Hematopoietic multipotent progenitor cell treated with erythropoietin and hydrocortisone succinate and interleukin-3 and kit ligand, for 15 days (in vitro differentiated cells): ENCODE data around the gene GNL3.
"Not testable (repeated sequence)": the region's sequence is repeated elsewhere in the genome, so short reads cannot be mapped to it uniquely, and the experiment has no call there.

ENCODE experiments used
- DNase-seq: peaks from one replicate; pipeline ENCODE4 v3.0.0-alpha.2; 2015; ENCODE audit warnings: low spot score

GNL3 gene, protein sequence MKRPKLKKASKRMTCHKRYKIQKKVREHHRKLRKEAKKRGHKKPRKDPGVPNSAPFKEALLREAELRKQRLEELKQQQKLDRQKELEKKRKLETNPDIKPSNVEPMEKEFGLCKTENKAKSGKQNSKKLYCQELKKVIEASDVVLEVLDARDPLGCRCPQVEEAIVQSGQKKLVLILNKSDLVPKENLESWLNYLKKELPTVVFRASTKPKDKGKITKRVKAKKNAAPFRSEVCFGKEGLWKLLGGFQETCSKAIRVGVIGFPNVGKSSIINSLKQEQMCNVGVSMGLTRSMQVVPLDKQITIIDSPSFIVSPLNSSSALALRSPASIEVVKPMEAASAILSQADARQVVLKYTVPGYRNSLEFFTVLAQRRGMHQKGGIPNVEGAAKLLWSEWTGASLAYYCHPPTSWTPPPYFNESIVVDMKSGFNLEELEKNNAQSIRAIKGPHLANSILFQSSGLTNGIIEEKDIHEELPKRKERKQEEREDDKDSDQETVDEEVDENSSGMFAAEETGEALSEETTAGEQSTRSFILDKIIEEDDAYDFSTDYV

DNA sequence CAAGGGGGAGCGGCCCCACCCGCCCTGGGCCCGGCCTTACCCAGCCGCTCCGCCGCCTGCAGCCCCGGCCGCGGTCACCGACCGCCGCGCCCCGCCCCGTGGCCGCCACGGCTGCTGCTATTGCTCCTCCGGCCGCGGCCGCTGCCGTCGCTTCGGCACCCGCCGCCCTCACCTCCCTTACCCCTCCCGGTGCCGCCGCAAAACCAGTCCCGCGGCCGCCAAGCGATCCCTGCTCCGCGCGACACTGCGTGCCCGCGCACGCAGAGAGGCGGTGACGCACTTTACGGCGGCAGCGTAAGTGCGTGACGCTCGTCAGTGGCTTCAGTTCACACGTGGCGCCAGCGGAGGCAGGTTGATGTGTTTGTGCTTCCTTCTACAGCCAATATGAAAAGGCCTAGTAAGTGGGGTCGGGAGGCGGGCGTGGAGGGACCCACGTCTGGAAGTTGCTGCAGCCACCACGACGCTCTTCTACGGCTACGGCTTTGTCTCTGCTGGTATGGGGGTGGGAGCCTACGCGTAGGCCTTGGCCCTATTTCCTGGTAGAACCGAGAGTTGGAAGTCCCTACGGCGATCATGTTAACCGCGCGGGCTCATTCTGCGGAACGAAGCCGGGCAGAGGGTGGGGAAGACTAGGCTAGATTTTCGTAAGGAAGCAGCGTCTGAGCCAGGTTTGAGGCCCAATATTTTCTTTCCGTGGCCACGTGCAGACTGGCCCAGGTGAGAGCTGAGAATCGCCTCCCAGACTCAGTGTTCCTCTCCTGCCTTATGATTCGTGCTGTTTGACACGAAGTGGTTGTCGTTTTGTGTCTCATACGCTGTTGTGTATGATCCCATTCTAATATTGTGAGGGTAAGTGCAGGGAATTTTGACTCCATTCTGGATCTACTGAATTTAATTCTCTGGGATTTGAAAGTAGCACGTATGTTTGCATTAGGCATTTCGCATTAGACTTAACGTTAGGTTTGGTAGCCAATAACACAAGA, at the start of gene GNL3, which contains the start of gene PBRM1:
Gene GNL3, plus strand, starts transcription at position 324 of the 983 bp plus-strand sequence. Its CDS starts 61 bp downstream, at position 385.
Gene PBRM1, minus strand, starts transcription at position 205 of the 983 bp plus-strand sequence.
- DNase-seq = peak; percentile 95

DNA sequence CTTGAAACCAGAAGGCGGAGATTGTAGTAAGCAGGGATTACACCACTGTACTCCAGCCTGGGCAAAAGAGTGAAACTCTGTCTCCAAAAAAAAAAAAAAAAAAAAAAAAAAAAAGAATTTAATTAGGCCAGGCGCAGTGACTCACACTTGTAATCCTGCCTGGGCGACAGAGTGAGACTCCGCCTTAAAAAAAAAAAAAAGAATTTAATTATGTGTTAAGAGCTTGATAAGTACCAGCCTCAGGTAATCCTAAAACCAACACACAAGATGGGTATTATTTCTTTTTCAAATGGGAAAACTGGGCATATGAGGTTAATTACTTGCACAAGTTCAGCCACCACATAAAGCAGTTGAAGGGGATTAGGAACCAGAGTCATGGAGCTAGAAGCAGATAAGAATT, 49.2 kb upstream of the GNL3 start:
- DNase-seq = peak; percentile 27

DNA sequence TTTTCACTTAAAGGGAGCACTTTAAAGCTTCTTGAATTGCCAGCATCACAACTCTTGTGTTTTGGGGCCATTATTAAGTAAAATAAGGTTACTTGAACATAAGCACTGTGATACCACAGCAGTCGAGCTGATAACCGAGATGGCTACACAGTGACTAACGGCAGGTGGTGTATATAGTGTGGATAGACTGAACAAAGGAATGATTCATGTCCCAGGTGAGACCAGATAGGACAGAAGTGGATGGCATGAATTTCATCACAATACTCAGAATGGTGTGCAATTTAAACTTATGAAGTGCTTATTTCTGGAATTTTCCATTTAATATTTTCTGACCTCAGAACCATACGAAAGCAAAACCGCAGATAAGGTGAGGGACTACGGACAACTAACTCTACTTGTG, 40.3 kb upstream of the GNL3 start:
- DNase-seq = no peak

DNA sequence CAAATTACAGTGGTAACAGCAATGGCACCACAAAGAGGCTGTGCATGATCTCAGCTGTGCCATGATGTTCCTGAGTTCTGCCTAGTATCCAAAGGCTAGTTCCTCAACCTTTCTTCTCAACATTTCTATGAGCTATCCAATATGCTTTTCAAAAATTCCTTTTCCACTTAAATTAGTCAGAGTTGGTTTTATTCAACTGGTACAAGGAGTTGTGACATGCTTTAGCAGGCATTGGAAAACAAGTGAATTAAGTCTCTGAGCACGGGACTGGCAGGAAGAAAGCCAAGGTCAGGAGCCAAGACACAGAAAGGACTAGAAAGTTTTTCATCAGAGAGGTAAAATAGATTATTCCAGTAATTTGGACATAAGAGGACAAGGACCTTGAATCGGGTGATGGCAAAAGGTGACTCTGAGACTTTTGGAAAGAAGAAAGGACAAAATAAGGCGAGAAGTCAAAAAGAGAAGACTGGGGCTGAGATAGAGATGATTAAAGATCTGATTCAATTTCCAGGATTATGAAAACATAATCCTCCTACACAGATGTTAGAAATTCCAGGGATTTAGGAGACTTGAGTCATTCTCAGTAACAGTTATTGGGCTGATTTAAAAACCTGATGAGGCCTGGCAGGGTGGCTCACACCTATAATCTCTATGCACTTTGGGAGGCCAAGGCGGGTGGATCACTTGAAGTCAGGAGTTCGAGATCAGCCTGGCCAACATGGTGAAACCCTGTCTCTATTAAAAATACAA, 36.2 kb upstream of the GNL3 start:
- no peak for DNase-seq

DNA sequence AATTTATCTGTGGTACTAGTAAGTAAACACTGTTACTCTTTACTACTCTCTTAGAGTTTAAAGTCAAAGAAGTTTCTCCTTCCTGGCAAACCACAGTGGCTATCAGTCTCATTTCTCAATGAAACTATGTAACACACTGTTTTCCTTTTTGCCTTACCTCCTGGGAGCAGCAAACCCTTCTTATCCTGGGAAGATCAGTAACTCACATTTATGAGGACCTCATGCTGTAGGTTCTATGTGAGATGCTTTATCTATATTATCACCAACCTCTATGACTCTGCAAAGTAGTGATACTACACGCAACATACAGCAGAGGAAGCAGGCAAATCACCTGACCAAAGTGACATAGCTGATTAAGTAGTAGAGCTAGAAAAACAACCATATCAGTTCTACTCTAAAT, 35.4 kb upstream of the GNL3 start:
- peak; percentile 43 for DNase-seq

DNA sequence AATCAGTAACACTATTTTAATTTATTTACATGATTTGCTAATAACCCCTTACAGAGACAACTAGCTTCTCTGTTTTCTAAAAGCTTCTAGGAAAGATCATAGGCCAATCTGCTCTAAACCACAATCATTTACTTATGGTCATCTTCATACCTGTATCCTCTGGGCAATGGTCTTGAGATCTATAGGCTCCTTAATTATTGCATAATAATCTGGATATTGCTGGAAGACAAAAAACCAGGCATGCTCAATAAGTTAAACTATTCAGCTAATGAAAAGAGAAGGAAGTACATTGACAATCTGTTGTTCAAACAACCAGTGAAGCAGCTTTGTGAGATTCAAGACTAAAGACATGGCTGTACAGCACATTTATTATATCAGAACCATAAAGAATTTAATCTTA, 34.2 kb upstream of the GNL3 start:
- no peak for DNase-seq

DNA sequence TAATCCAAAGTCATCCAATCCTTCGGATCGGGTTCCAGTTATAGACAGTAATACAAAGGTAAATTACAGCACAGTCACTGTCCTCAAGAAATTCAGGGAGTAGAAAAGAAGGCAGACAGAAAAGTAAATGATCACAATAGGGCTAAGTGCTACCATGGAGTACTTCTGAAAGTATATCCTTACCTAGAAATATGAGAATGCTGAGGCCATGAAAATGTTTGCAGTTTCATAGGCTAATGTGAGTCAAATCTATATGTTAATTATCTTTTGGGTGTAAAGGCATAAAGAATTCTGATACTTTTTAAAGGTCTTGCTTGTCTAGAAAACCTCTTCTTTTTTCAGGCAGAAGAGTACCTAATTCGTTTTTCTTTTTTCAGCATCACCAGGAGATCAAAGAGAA, 29.9 kb upstream of the GNL3 start:
- no peak for DNase-seq

DNA sequence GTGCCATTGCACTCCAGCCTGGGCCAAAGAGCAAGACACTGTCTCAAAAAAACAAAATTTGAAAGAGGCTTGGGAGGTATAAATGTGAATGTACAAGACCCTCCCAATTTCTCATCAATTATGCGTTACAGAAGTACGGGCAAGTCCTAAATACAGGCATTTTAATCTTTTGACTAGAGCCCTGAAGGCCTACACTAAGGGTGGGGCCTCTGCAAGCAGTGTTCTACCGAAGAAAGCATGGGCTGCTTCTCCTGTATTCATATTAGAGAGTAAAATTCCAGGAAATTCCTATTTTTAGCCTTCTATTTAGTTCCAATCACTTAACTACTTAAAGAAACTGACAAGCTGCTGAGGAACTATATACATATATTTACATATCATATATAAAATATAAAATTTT, 25.8 kb upstream of the GNL3 start:
- no peak for DNase-seq

DNA sequence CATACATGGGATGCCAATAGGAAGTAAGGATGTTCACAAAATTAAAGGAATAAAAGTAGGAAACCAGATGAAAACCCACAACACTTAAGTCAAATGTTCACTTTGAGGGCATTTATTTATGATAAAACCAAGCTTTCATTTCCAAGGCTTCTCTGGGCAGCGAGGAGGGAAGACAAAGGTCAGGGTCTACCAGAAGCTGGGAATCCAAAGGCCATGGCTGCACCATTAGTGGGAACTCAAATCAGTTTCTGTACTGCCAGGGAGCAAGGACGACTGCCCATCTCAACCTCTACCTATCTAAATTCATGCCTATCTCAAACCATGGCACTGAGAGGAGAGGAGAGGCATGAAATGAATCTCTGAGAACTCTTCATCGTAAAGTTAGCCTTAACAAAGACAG, 22.7 kb upstream of the GNL3 start:
- no peak for DNase-seq

DNA sequence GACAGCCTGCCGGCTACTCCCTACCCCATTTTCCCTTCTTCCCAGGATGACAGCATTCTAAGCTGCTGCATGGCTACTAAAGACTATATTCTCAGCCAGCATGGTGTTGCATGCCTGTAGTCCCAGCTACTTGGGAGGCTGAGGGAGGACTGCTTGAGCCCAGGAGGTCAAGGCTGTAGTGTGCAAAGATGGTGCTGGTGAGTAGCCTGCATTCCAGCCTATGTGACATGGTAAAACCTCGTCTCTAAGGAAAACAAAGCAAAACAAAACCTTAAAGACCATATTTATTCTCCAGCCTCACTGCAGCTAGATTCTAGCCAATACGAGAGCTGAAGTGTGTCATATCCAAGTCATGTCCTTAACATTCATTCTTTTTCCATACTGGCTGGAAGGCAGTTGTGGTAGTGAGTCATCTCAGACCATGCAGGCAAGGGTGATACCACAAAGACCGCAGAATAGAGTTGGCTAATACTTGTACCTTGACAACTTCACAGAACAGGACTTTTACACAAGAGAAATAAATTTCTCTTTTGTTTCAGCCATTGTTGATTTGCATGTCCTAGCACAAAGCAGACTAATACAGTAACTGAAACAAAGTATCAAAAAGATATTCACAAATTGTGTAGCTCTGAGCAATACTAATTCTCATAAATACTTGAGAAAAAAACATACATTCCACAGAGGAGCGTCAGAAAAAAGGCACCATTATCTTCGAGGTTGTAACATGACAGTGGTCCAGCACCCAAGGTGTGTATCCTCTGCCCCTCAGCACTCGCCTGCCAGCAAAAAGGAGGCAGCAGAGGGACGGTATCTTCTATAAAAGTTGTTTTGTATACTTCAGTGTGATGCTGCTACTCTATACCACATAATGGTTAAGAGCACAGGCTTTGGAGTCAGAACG, 15.0 kb upstream of the GNL3 start:
- no peak for DNase-seq

DNA sequence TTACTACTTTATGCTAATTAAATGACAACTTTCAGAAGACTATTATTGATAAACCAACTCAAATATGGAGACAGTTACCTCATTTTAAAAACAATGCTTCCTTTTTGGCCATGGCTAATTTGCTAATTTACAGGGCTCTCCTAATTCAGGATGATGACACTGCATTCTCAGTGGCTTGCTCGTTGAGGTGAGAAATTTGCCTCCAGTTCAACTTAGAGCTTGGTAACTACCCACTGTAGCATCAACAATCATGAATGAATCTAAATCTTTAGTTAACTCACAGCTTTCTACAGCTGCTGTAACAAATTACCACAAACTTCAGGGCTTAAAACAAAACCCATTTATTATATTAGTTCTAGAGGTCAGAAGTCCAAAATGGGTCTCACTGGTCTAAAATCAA, 14.2 kb upstream of the GNL3 start:
- no peak for DNase-seq

DNA sequence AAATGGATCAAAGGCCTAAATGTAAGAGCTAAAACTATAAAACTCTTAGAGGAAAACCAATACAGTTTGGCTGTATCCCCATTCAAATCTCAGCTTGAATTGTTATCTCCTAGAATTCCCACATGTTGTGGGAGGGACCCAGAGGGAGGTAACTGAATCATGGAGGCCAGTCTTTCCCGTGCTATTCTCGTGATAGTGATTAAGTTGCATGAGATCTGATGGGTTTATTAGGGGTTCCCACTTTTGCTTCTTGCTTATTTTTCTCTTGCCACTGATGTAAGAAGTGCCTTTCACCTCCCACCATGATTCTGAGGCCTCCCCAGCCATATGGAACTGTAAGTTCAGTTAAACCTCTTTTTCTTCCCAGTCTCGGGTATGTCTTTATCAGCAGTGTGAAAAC, 9.6 kb upstream of the GNL3 start:
- not testable (repeated sequence) for DNase-seq

DNA sequence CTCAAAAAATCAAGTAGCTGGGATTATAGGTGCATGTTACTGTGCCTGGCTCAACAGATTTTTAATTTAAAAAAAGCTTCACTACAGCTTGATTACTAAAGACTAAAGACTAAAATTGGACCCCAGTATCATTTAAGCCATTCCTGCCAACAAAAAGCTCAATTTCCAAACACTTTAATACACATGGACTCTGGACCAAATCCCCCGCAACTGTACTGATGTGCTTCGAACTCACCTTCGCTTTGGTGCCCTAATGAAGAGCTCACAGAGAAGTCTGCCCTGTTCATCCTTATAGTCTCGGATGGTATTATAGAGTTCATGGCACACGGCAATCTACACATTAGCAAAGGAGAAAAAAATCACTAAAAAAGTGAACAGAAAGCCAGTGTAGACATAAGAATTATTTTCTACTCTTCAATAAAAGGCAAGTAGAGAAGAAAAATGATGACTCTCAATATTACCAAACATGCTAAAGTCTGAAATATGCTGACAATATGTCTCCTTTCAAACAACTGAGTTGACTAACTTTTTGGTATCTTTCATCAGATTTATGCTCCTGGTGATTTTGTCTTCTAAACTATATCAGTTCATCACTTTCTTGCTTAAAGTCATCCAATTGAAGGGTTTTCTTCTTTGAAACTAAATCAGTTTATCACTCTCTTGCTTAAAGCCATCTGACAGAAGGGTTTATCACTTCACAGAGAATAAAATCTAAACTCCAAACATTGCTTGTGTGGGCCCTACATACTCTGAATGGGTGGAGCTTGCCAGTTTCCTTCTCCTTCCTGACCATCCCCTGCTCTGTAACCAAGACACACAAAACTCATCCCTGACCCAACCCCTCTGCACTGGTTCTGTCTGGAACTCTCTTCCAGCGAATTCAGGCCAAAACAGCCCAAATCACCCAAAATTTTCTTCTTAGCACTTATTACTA, 7.3 kb upstream of the GNL3 start:
- DNase-seq = no peak

DNA sequence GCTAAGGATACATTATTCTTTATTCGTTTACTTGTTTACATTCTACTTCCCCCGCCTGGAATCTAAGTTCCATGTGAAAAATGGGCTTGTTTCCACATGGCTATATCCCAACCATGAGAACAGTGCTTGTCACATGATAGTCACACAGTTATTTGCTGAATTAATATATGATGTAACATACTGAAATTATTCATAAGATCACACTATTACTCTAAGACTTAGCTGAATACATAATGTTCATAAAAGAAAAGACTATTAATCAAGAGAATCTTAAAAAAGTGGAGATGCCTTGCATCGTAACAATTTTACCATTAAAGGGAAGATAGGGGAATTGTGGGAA, 6.7 kb upstream of the GNL3 start:
- DNase-seq = no peak

DNA sequence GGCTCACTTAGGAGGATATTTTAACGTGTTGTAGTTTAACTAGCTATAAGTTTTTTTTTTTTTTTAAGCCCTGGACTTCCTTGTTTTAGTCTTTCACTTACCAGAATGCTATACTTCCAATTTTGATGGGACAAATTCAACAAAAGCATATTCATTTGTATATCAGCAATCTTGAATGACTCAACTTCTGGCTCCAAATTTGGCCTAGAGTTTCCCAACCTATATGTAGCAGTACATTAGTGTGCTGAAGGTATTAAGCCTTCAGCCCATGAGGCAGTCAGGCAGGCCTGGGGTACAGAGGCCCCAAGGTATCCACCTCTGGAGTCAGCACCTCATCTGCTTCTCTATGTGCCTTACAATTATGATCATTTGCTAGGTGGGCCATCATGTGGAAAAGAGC, 6.0 kb upstream of the GNL3 start:
- DNase-seq = no peak

DNA sequence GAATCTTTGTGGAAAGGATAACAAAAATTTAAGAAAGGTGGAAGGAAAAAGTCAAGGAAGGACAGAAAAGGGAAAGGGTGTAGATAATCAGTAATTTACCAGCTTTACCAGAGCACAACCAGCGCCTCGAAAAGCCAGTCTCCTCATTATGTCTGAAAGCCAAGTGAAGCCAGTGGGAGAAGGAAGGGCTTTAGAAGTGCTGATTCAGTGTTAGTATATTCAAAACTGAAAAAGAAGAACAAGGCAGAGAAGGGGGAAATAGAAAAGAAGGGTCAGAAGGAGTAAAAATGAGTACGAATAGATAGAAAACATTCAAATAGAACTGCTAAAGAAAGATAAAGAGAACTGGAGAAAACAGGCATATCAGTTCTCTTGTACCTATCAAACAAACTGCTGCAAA, 4.2 kb upstream of the GNL3 start:
- no peak for DNase-seq

DNA sequence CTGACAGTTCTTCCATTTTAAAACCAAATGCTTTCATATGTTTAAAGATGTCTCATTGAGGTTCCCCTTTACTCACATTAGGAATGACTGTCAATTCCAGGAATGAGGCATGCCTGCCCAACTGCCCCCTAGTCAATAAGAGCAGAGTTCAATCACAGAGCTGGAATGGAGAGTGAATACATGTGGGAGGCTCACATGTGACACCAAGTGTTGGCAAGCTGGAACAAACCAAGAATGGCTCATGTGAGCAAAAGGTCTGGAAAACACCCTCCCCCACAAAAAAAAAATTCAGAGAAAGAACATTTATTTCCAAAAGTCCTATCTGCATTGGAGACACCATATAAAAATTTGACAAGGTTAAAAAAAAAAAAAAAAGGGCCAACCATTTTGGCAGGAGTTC, 3.8 kb upstream of the GNL3 start:
- DNase-seq = peak; percentile 25

DNA sequence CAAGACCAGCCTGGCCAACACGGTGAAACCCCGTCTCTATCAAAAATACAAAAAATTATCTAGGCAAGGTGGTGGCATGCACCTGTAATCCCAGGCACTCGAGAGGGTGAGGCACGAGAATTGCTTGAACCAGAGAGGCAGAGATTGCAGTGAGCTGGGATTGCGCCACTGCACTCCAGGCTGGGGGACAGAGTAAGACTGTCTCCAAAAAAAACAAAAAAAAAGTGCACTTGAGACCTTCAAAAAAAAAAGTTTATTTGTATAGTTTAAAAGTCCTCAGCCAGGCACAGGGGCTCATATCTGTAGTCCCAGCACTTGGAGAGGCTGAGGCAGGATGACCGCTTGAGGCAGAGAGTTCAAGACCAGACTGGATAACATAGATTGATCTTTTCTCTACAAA, 2.2 kb upstream of the GNL3 start:
- DNase-seq = no peak

DNA sequence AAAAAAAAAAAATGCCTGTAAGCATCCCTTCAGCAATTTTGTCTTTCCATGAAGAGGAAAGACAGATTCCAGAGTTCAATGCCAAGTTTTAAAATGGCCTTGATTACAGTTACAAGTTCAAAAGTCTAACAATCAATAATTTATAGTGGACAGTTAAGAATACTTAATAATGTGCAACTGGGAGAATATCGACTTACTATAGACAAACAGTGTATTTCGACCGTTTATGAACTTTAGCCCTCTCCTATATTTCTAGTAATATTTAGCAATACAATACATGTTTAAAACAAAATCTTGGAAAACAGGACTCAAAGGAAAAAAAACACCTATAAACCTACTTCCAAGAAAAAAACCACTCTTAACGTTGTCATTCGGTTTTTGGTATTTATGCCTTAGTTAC, 1.6 kb upstream of the GNL3 start:
- no peak for DNase-seq

DNA sequence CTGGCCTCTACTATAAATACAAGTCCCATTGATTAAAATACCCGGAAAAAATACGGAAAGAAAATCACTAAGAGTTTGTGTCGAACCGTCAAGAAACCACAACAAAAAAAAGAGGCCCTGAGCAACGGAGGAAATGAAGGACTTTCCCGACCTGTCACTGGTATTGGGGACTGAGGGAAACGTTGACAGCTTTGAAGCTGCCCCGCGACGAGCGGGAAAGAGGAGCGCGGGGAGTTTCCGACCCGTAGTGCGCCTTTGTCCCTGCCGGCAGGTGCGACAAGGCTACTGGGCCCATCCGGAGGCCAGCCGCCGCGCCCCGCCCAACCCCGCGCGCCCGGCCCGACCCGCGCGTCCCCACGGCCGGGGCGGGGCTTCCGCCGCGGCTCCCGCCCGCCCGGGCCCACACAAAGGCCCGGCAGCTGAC, 535 bp upstream of the GNL3 start:
- DNase-seq = peak; percentile 79
